ENCODE measurements around the gene TREML2.

The TREML2 gene

DNA sequence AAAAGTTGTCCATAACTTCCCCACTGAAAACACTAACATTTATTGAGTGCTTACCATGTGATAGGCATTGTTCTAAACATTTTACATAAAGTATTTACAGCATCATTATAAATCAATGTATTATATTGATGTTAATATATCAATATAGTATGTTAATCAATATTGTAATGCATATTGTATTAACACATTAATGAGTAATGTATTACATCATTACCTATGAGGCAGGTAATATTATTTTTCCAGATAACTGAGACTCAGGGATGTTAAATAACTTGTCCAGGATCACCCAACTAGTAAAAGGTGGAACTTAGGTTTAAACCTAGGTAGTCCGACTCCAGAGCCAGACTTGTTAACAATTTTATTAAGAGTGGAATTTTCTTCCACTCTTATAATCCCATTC, 25.9 kb downstream of the TREML2 start:
- H3K4me3 ChIP-seq (ENCODE audit: low read depth, low read length) = no peak overlapping the region
- TF ChIP-seq, protein P1, sequence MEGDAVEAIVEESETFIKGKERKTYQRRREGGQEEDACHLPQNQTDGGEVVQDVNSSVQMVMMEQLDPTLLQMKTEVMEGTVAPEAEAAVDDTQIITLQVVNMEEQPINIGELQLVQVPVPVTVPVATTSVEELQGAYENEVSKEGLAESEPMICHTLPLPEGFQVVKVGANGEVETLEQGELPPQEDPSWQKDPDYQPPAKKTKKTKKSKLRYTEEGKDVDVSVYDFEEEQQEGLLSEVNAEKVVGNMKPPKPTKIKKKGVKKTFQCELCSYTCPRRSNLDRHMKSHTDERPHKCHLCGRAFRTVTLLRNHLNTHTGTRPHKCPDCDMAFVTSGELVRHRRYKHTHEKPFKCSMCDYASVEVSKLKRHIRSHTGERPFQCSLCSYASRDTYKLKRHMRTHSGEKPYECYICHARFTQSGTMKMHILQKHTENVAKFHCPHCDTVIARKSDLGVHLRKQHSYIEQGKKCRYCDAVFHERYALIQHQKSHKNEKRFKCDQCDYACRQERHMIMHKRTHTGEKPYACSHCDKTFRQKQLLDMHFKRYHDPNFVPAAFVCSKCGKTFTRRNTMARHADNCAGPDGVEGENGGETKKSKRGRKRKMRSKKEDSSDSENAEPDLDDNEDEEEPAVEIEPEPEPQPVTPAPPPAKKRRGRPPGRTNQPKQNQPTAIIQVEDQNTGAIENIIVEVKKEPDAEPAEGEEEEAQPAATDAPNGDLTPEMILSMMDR (IDR thresholded peaks at IDR 0.05; ENCODE audit: low read depth, low read length) = no peak

DNA sequence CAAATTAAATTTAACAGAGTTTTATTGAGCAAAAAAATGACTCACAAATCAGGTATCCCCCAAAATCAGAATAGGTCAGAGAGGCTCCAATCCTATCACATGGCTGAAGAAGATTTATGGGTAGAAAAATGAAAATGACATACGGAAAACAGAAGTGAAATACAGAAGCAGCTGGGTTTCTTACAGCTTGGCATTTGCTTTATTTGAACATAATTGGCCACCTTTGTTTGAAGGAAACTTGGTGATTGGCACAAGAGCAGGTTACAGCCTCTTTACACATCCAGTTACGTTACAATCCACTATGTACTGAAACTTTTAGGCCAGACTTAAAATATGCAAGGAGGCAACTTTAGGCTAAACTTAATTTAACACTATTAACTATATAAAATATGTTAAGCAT, 26.3 kb downstream of the TREML2 start:
- no peak overlapping the region for H3K4me3 ChIP-seq (ENCODE audit: low read depth, low read length)
- TF ChIP-seq, protein P1 (IDR thresholded peaks at IDR 0.05; ENCODE audit: low read depth, low read length) = no peak

DNA sequence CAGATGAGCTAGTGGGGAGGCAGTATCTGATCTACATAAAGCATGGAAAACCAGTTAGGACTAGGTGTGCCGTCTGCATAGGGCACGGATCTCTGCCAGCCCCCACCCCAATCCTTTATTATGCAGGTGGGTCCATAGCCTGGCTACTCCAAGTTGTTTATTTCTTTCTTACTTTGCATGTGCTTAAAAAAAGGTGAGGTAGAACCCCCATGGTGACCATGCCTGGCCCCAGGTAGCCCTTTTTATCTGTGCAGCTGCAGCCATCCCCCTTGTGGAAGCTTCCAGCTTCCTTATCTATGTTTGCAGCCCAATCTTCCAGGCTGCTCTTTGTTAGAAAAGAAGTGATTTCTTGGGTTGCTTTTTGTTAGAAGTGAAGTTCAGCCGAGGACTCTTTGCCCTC, 29.0 kb downstream of the TREML2 start:
- no peak overlapping the region for H3K4me3 ChIP-seq (ENCODE audit: low read depth, low read length)
- TF ChIP-seq, protein P1 (IDR thresholded peaks at IDR 0.05; ENCODE audit: low read depth, low read length) = no peak

DNA sequence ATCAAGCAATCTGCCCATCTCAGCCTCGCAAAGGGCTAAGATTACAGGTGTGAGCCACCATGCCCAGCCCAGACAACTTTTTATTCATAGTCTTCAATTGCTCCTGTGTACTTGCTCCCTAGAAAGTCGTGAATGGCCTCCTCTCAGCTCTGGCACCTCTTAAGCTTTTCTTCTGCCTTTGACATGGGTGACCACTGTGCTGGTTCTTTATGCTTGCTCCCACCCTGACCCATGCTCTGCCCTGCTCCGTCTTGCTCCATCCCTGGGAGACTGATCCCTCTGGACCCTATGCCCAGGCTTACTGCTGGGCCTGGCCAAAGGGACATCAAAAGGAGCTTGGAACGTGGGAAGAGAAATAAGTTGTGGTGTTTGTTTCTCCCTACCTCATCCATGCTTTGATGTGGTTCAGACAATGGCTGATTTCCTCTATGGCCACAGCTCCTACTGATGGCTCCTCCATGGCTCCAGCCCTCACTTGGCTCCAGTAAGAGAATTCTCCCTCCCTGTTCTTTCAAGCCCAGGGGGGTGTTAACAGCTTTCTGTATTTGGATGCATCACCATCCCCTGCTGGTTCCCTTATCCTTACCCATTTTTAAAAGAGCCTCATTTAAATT, 30.3 kb downstream of the TREML2 start:
- no peak overlapping the region for H3K4me3 ChIP-seq (ENCODE audit: low read depth, low read length)
- TF ChIP-seq, protein P1 (IDR thresholded peaks at IDR 0.05; ENCODE audit: low read depth, low read length) = no peak

DNA sequence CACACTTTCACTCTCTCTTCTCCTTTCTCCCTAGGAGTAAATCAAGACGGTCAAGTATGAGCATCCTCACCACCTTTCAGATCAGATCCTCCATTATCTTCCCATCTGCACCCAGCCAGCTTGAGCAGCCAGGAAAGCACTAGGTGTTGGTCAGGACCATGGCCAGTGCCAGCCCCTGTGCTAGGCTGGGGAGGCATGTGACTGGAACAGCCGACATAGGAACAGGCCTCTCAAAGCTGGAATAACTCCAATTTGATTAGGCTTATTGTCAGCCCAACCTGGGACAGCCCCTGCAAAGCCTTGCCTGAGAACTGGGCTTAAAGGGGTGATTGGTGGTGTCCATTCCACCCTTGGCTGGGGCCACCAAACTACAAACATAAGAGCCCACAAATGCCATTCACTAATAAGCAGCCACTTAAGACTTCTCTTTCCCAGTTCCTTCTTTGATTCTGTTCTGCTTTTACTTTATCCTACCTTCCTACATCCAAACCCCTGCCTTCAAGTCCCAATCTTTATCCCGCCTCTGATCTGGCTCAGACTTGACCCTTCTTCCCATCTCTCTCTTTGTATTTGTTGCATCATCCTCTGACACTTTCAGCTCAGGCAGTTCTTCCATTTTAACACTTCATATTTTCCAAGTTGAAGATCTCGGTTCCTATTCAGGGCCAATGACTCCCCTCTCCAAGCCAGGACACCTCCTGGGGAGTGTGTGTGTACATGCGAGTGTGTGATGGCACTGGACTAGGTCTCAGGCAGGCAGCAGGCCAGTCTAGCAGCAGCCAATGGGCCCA, 33.6 kb downstream of the TREML2 start:
- no peak overlapping the region for H3K4me3 ChIP-seq (ENCODE audit: low read depth, low read length)
- TF ChIP-seq, protein P1 (IDR thresholded peaks at IDR 0.05; ENCODE audit: low read depth, low read length) = no peak

DNA sequence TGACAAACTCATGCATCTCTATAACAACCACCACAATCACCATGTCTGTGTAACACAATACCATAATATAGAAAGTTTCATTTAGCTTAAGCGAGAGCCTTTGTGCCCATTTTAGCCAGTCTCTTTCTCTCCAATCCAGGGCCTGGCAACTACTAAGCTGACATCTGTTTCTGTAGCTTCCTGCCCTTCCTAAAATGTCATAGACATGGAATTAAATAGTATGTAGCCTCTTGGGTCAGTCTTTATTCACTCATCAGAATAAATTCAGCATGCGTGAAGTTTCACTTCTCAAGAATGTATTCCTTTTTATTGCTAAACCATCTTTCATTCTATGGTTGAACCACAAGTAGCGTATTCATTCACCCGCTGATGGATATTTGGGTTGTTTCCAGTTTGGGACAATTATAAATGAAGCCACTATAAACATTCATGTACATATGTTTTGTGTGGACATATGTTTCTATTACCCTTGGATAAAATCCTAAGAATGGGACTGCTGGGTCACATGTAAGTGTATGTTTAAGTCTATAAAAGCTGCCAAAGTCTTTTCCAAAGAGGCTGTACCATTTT, 36.3 kb downstream of the TREML2 start:
- H3K4me3 ChIP-seq (ENCODE audit: low read depth, low read length) = no peak overlapping the region
- TF ChIP-seq, protein P1 (IDR thresholded peaks at IDR 0.05; ENCODE audit: low read depth, low read length) = no peak

DNA sequence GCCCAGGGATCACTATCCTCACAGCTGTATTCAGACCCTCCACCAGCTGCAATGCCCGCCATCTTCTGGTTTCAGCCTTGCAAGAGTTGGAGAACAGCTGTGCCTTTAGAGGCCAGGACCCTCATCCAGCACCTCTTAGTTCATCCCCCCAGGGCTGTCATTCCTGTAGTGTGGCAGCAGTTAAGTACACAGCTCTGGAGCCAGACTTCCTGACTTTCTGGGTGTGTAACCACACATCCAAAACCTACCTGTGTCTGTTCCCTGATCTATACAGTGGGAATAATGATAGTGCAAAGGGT, 37.6 kb downstream of the TREML2 start:
- no peak overlapping the region for H3K4me3 ChIP-seq (ENCODE audit: low read depth, low read length)
- TF ChIP-seq, protein P1 (IDR thresholded peaks at IDR 0.05; ENCODE audit: low read depth, low read length) = no peak
